ENCODE data around the gene ADRA2B.
A peak's percentile ranks its signal among the peaks of the same experiment; 100 is the strongest.

The ADRA2B gene

DNA sequence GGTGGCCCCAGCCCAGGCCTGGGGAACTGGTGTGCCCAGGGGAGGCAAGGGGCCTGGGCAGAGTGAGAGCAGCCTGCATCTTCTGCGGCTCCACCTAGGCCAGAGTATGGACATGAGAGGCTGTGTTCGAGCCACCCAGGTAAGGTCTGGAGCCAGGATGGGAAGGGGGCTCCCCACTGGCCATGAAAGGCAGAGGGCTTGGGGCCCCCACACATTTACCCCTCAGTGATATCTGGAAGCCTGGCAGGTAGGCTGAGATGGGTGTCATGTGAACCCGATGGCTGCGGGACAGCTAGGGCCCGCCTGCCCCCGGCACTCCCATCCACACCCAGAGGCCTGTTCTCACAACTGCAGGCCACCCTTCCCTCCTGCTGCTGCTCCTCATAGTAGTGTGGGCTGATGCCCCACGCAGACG lies 13.2 kb downstream of the ADRA2B start:
- 91% methylated on average over 8 of the region's 8 CpGs for whole genome bisulfite sequencing
- H3K9me3 ChIP-seq (ENCODE audit: control insufficient read depth, low read length), result peaks cover 12% of the 10 kb centered on the region
- H3K9ac ChIP-seq (ENCODE audit: low read length), result no peak overlapping the region
- H3K4me1 ChIP-seq (ENCODE audit: control insufficient read depth, insufficient read depth, low read depth, low read length), result no peaks in the 10 kb centered on the region
- H3K18ac ChIP-seq (ENCODE audit: low read depth in 1 of 2, low read length in 2 of 2), result no peak overlapping the region
- no peak overlapping the region for H2BK15ac ChIP-seq (ENCODE audit: low read depth, poor library complexity, severe bottlenecking)
- no peak for DNase-seq
- no peak overlapping the region for H3K23ac ChIP-seq (ENCODE audit: low read length in 2 of 2)
- H2AFZ ChIP-seq (ENCODE audit: low read depth, low read length), result no peak overlapping the region
- no peak overlapping the region for H3K4me2 ChIP-seq (ENCODE audit: low read length, poor library complexity, severe bottlenecking)
- H3K4me3 ChIP-seq (ENCODE audit: insufficient read depth in 1 of 2, low read depth in 1 of 2, low read length in 2 of 2), result no peak overlapping the region
- H3K79me1 ChIP-seq (replicated peaks; ENCODE audit: low read length, poor library complexity, severe bottlenecking), result no peaks in the 10 kb centered on the region
- H2BK12ac ChIP-seq (ENCODE audit: low read length in 2 of 2), result peak overlapping the region in 1 of 2 experiments; percentile 59
- H4K91ac ChIP-seq (ENCODE audit: low read length), result no peak overlapping the region
- H3K4ac ChIP-seq (ENCODE audit: low read depth in 1 of 2, low read length in 2 of 2), result no peak overlapping the region
- H3K14ac ChIP-seq (ENCODE audit: low read length in 2 of 2), result peak overlapping the region in 1 of 2 experiments; percentile 82
- no peak overlapping the region for H3K27ac ChIP-seq (ENCODE audit: low read length, poor library complexity, severe bottlenecking)
- H3K27me3 ChIP-seq (ENCODE audit: control insufficient read depth in 1 of 2, insufficient read depth in 1 of 2, low read length in 2 of 2), result peaks cover 22 to 28% of the 10 kb centered on the region in 2 experiments
- H2AK5ac ChIP-seq (ENCODE audit: low read length, severe bottlenecking), result no peak overlapping the region
- H2BK5ac ChIP-seq (ENCODE audit: low read depth, low read length, poor library complexity, severe bottlenecking), result no peak overlapping the region
- H3K36me3 ChIP-seq (ENCODE audit: control insufficient read depth in 1 of 2, insufficient read depth in 2 of 2, low read depth in 1 of 2, low read length in 2 of 2), result no peaks in the 10 kb centered on the region
- H4K8ac ChIP-seq (ENCODE audit: low read length), result no peak overlapping the region
- H2BK120ac ChIP-seq (ENCODE audit: low read depth, low read length), result no peak overlapping the region

DNA sequence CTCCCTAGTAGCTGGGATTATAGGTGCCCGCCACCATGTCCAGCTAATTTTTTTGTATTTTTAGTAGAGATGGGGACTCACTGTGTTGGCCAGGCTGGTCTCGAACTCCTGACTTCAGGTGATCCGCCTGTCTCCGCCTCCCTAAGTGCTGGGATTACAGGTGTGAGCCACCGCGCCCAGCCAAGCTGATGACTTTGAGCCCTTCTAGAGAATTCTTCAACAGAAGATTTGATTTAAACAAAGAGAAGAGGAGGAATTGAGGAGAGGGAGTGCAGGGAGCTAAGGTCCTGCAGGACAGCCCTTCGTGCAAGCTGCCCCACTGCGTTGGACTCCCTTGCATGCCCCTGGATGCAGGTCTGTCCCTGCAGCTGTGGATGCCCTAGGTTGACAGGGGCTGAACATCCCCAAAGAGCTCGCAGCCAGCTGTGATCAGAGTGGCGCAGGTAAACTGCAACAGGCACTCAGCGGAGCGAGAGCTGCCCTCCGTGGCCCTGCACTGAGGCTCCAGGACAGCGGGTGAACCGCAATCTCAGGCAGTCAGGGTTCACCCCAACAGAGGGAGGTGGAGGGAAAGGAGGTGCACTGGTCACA lies 13.7 kb downstream of the ADRA2B start:
- Histone ChIP-seq H4K91ac (ENCODE audit: low read length) (no peak overlapping the region), H3K9me3 (ENCODE audit: control insufficient read depth, low read length) (peaks cover 12% of the 10 kb centered on the region), H2BK5ac (ENCODE audit: low read depth, low read length, poor library complexity, severe bottlenecking) (no peak overlapping the region), H3K27me3 (ENCODE audit: control insufficient read depth in 1 of 2, insufficient read depth in 1 of 2, low read length in 2 of 2) (peaks cover 17 to 23% of the 10 kb centered on the region in 2 experiments), H3K18ac (ENCODE audit: low read depth in 1 of 2, low read length in 2 of 2) (no peak overlapping the region), H3K4me2 (ENCODE audit: low read length, poor library complexity, severe bottlenecking) (no peak overlapping the region), H2BK15ac (ENCODE audit: low read depth, poor library complexity, severe bottlenecking) (no peak overlapping the region), H3K4me1 (ENCODE audit: control insufficient read depth, insufficient read depth, low read depth, low read length) (no peaks in the 10 kb centered on the region), H2BK120ac (ENCODE audit: low read depth, low read length) (no peak overlapping the region), H2BK12ac (ENCODE audit: low read length in 2 of 2) (peak overlapping the region in 1 of 2 experiments; percentile 45), H3K4me3 (ENCODE audit: insufficient read depth in 1 of 2, low read depth in 1 of 2, low read length in 2 of 2) (no peak overlapping the region), H3K27ac (ENCODE audit: low read length, poor library complexity, severe bottlenecking) (no peak overlapping the region), H3K14ac (ENCODE audit: low read length in 2 of 2) (peak overlapping the region in 1 of 2 experiments; percentile 82), H2AFZ (ENCODE audit: low read depth, low read length) (no peak overlapping the region), H3K79me1 (replicated peaks; ENCODE audit: low read length, poor library complexity, severe bottlenecking) (no peaks in the 10 kb centered on the region), H3K4ac (ENCODE audit: low read depth in 1 of 2, low read length in 2 of 2) (no peak overlapping the region), H3K9ac (ENCODE audit: low read length) (no peak overlapping the region), H3K36me3 (ENCODE audit: control insufficient read depth in 1 of 2, insufficient read depth in 2 of 2, low read depth in 1 of 2, low read length in 2 of 2) (no peaks in the 10 kb centered on the region), H2AK5ac (ENCODE audit: low read length, severe bottlenecking) (no peak overlapping the region), H4K8ac (ENCODE audit: low read length) (no peak overlapping the region), H3K23ac (ENCODE audit: low read length in 2 of 2) (no peak overlapping the region)
- no peak for DNase-seq
- WGBS, result 93% methylated on average over 15 of the region's 15 CpGs

DNA sequence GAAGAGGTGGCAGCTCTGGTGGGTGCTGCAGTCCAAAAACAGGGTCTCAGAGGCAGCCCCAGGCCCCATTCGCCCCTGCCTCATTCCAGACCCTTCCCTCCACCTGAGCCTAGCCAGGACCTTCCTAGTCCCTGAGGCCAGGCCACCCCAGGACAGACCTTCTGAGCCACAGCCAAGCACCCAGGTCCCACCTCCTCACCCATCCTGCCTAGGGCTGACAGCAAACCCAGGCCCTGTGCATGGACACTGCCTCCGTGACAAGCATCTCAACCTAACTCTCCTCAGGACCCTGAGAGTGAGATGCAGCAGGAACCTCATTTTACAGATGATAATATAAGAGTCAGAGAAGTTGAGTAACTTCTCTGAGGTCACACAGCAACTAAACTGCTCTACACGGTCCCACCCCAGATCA lies 15.5 kb downstream of the ADRA2B start:
- H3K9me3 ChIP-seq (ENCODE audit: control insufficient read depth, low read length), result peaks cover 12% of the 10 kb centered on the region
- no peak overlapping the region for H3K4me2 ChIP-seq (ENCODE audit: low read length, poor library complexity, severe bottlenecking)
- H2BK15ac ChIP-seq (ENCODE audit: low read depth, poor library complexity, severe bottlenecking), result no peak overlapping the region
- no peak overlapping the region for H2BK12ac ChIP-seq (ENCODE audit: low read length in 2 of 2)
- peak overlapping the region in 1 of 2 experiments; percentile 9 for H3K14ac ChIP-seq (ENCODE audit: low read length in 2 of 2)
- H3K23ac ChIP-seq (ENCODE audit: low read length in 2 of 2), result no peak overlapping the region
- H2BK5ac ChIP-seq (ENCODE audit: low read depth, low read length, poor library complexity, severe bottlenecking), result no peak overlapping the region
- no peak overlapping the region for H3K4me3 ChIP-seq (ENCODE audit: insufficient read depth in 1 of 2, low read depth in 1 of 2, low read length in 2 of 2)
- no peaks in the 10 kb centered on the region for H3K79me1 ChIP-seq (replicated peaks; ENCODE audit: low read length, poor library complexity, severe bottlenecking)
- no peak overlapping the region for H2BK120ac ChIP-seq (ENCODE audit: low read depth, low read length)
- H3K27ac ChIP-seq (ENCODE audit: low read length, poor library complexity, severe bottlenecking), result no peak overlapping the region
- no peak overlapping the region for H3K18ac ChIP-seq (ENCODE audit: low read depth in 1 of 2, low read length in 2 of 2)
- H3K36me3 ChIP-seq (ENCODE audit: control insufficient read depth in 1 of 2, insufficient read depth in 2 of 2, low read depth in 1 of 2, low read length in 2 of 2), result no peaks in the 10 kb centered on the region
- no peak overlapping the region for H2AFZ ChIP-seq (ENCODE audit: low read depth, low read length)
- H4K8ac ChIP-seq (ENCODE audit: low read length), result no peak overlapping the region
- no peaks in the 10 kb centered on the region for H3K4me1 ChIP-seq (ENCODE audit: control insufficient read depth, insufficient read depth, low read depth, low read length)
- H2AK5ac ChIP-seq (ENCODE audit: low read length, severe bottlenecking), result no peak overlapping the region
- no peak overlapping the region for H4K91ac ChIP-seq (ENCODE audit: low read length)
- no peak overlapping the region for H3K4ac ChIP-seq (ENCODE audit: low read depth in 1 of 2, low read length in 2 of 2)
- peaks cover 9 to 17% of the 10 kb centered on the region in 2 experiments for H3K27me3 ChIP-seq (ENCODE audit: control insufficient read depth in 1 of 2, insufficient read depth in 1 of 2, low read length in 2 of 2)
- WGBS, result 68% methylated on average over 2 of the region's 3 CpGs
- DNase-seq, result no peak
- H3K9ac ChIP-seq (ENCODE audit: low read length), result no peak overlapping the region

DNA sequence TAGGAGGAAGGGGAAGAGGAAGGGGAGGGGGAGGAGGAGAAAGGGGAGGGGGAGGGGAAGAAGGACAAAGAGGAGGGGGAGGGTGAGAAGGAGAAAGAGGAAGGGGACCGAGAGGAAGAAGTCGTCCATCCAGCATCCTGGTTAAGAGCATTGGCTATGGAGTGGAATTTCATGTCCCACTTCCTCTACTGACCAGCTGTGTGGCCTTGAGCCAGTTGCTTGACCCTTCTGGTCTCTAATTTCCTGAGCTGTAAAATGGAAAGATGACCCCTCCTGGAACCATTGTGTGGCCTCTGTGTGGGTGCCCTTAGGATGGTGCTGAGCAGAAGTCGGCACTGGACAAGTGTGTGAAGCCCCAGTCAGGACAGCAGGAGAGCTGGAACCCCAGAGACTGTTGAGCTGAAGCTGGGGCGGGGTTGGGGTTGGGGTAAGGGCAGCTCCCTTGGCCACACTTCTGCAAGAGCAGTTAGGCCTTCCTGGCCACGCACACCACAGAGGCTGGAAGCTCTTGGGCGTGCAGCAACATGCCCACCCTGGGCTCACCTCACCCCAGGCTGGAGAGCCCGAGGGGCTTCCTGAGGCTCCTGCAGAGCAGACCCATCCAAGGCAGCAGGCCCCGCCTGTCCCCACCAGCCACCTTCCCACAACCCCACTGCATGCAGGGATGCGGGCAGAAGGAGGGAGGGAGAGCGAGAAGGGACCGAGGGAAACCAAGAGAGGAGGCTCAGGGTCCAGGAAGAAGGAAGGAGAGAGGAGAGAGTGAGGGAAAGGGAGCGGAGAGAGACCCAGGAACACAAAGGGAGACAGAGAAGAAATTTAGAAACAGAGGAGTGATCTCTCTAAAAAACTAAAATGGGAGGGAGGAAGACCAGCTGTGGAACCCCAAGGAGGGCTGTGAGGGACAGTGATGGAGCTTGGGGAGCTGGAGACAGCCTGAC lies 16.2 kb downstream of the ADRA2B start:
- peak overlapping the region in 1 of 2 experiments; percentile 37 for H3K18ac ChIP-seq (ENCODE audit: low read depth in 1 of 2, low read length in 2 of 2)
- H3K27ac ChIP-seq (ENCODE audit: low read length, poor library complexity, severe bottlenecking), result no peak overlapping the region
- H4K8ac ChIP-seq (ENCODE audit: low read length), result no peak overlapping the region
- H3K9ac ChIP-seq (ENCODE audit: low read length), result no peak overlapping the region
- no peak overlapping the region for H2AFZ ChIP-seq (ENCODE audit: low read depth, low read length)
- H3K4me2 ChIP-seq (ENCODE audit: low read length, poor library complexity, severe bottlenecking), result no peak overlapping the region
- H2BK5ac ChIP-seq (ENCODE audit: low read depth, low read length, poor library complexity, severe bottlenecking), result no peak overlapping the region
- H2BK15ac ChIP-seq (ENCODE audit: low read depth, poor library complexity, severe bottlenecking), result no peak overlapping the region
- H3K14ac ChIP-seq (ENCODE audit: low read length in 2 of 2), result no peak overlapping the region
- no peaks in the 10 kb centered on the region for H3K36me3 ChIP-seq (ENCODE audit: control insufficient read depth in 1 of 2, insufficient read depth in 2 of 2, low read depth in 1 of 2, low read length in 2 of 2)
- no peak overlapping the region for H3K4ac ChIP-seq (ENCODE audit: low read depth in 1 of 2, low read length in 2 of 2)
- no peaks in the 10 kb centered on the region for H3K79me1 ChIP-seq (replicated peaks; ENCODE audit: low read length, poor library complexity, severe bottlenecking)
- no peaks in the 10 kb centered on the region for H3K4me1 ChIP-seq (ENCODE audit: control insufficient read depth, insufficient read depth, low read depth, low read length)
- H2BK12ac ChIP-seq (ENCODE audit: low read length in 2 of 2), result peak overlapping the region in 1 of 2 experiments; percentile 81
- no peak for DNase-seq
- H3K9me3 ChIP-seq (ENCODE audit: control insufficient read depth, low read length), result peaks cover 5% of the 10 kb centered on the region
- no peak overlapping the region for H2AK5ac ChIP-seq (ENCODE audit: low read length, severe bottlenecking)
- no peak overlapping the region for H3K23ac ChIP-seq (ENCODE audit: low read length in 2 of 2)
- H3K4me3 ChIP-seq (ENCODE audit: insufficient read depth in 1 of 2, low read depth in 1 of 2, low read length in 2 of 2), result no peak overlapping the region
- WGBS, result 69% methylated on average over 9 of the region's 12 CpGs
- peaks cover 6 to 17% of the 10 kb centered on the region in 2 experiments for H3K27me3 ChIP-seq (ENCODE audit: control insufficient read depth in 1 of 2, insufficient read depth in 1 of 2, low read length in 2 of 2)
- H2BK120ac ChIP-seq (ENCODE audit: low read depth, low read length), result no peak overlapping the region
- no peak overlapping the region for H4K91ac ChIP-seq (ENCODE audit: low read length)
